Cardiac muscle cell (in vitro differentiated cells and primary cell): ENCODE data around the gene CMIP. TPM values are rescaled to one million over a fixed set of nuclear protein-coding genes. Genes with fewer than 3 reads are reported as not detected.

Experiments
- DNase-seq, 2 donors: peaks; one replicate each; pipeline versions ENCODE4 v3.0.0 to v3.0.0-alpha.2; 2010 to 2017; ENCODE audit warnings: low read depth in 1 of 2, low spot score in 1 of 2
- H3K27ac ChIP-seq: fragments of 200-600 bp; sonication (generic); 2 replicates; pipeline ENCODE4 v1.5.1; 2016
- H3K27me3 ChIP-seq: fragments of 200-600 bp; sonication (generic); 2 replicates; pipeline ENCODE4 v1.6.0; 2016; ENCODE audit warnings: control low read depth
- H3K36me3 ChIP-seq: fragments of 200-600 bp; sonication (generic); 2 replicates; pipeline ENCODE4 v1.5.1; 2016; ENCODE audit warnings: control low read depth
- H3K4me1 ChIP-seq: fragments of 200-600 bp; sonication (generic); 2 replicates; pipeline ENCODE4 v1.8.1; 2017; ENCODE audit warnings: low read depth, mild to moderate bottlenecking, mixed run types
- H3K4me3 ChIP-seq: fragments of 200-600 bp; sonication (generic); 2 replicates; pipeline ENCODE4 v1.5.1; 2016; ENCODE audit warnings: mild to moderate bottlenecking
- H3K9me3 ChIP-seq: fragments of 200-600 bp; sonication (generic); 2 replicates; pipeline ENCODE4 v1.5.1; 2017; ENCODE audit warnings: low read depth, mild to moderate bottlenecking, control low read depth
- polyA plus RNA-seq: library from polyadenylated mRNA; unstranded; fragments of >200 nt; fragmentation: Nextera tagmentation; extraction: Ambion mirVana; gene quantifications from 2 replicates; pipeline ENCODE4 v1.2.1, GENCODE V29; 2016
- total RNA-seq: library from RNA; depleted of rRNA; stranded (reverse); fragments of >200 nt; gene quantifications from 2 replicates; pipeline ENCODE4 v1.2.3, GENCODE V29; 2016
- TF ChIP-seq, protein P1 (sequence below): IDR thresholded peaks from 2 replicates; pipeline ENCODE4 v1.5.1; 2012; ENCODE audit warnings: low read depth, mild to moderate bottlenecking, low read length

The CMIP gene
- total and polyA plus RNA-seq, 2 experiments from 2014 or later, result 1.8 to 22.2 TPM

GRCh38 chr16:81546781-81547180 lies 102.2 kb downstream of the CMIP start:
- H3K9me3 ChIP-seq, result no peaks in the 10 kb centered on the region
- TF ChIP-seq, protein P1, sequence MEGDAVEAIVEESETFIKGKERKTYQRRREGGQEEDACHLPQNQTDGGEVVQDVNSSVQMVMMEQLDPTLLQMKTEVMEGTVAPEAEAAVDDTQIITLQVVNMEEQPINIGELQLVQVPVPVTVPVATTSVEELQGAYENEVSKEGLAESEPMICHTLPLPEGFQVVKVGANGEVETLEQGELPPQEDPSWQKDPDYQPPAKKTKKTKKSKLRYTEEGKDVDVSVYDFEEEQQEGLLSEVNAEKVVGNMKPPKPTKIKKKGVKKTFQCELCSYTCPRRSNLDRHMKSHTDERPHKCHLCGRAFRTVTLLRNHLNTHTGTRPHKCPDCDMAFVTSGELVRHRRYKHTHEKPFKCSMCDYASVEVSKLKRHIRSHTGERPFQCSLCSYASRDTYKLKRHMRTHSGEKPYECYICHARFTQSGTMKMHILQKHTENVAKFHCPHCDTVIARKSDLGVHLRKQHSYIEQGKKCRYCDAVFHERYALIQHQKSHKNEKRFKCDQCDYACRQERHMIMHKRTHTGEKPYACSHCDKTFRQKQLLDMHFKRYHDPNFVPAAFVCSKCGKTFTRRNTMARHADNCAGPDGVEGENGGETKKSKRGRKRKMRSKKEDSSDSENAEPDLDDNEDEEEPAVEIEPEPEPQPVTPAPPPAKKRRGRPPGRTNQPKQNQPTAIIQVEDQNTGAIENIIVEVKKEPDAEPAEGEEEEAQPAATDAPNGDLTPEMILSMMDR, result no peak
- no peak overlapping the region for H3K4me3 ChIP-seq
- no peak overlapping the region for H3K27ac ChIP-seq
- H3K4me1 ChIP-seq, result no peaks in the 10 kb centered on the region
- H3K27me3 ChIP-seq, result no peaks in the 10 kb centered on the region
- H3K36me3 ChIP-seq, result no peaks in the 10 kb centered on the region
- no peak for DNase-seq

- Histone ChIP-seq H3K4me3 (no peak overlapping the region), H3K9me3 (no peaks in the 10 kb centered on the region), H3K4me1 (no peaks in the 10 kb centered on the region), H3K36me3 (no peaks in the 10 kb centered on the region), H3K27me3 (no peaks in the 10 kb centered on the region), H3K27ac (no peak overlapping the region)
- TF ChIP-seq, protein P1, result no peak
- DNase-seq, result no peak
Measured at GRCh38 chr16:81547194-81547938, 102.8 kb downstream of the CMIP start.

DNA sequence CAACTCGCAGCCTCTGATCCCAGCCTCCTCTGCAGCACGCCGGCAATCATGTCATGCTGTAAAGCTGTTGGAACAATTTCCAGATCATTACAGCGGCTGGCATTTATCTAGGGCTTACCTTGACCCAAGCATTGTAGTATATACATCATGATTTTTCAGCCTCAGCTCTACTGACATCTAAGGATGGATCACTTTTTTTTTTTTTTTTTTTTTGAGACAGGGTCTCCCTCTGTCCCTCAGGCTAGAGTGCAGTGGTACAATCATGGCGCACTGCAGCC lies 103.3 kb downstream of the CMIP start:
- no peaks in the 10 kb centered on the region for H3K9me3 ChIP-seq
- no peaks in the 10 kb centered on the region for H3K27me3 ChIP-seq
- H3K36me3 ChIP-seq, result no peaks in the 10 kb centered on the region
- no peak for DNase-seq
- H3K4me1 ChIP-seq, result no peaks in the 10 kb centered on the region
- no peak overlapping the region for H3K27ac ChIP-seq
- H3K4me3 ChIP-seq, result no peak overlapping the region
- TF ChIP-seq, protein P1, result no peak

DNA sequence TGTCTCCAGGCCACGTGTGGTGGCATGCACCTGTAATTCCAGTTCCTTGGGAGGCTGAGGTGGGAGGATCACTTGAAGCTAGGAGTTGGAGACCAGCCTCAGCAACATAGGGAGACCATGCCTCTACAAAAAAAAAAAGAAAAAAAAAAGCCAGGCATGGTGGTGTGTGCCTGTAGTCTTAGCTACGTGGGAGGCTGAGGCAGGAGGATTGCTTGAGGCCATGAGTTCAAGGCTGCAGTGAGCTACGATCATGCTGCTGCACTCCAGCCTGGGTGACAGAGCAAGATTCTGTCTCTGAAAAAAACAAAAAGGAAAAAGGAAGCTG lies 103.9 kb downstream of the CMIP start:
- Histone ChIP-seq H3K36me3 (no peaks in the 10 kb centered on the region), H3K27ac (no peak overlapping the region), H3K4me3 (no peak overlapping the region), H3K9me3 (no peaks in the 10 kb centered on the region), H3K27me3 (no peaks in the 10 kb centered on the region), H3K4me1 (no peaks in the 10 kb centered on the region)
- DNase-seq, result no peak
- TF ChIP-seq, protein P1, result no peak

DNA sequence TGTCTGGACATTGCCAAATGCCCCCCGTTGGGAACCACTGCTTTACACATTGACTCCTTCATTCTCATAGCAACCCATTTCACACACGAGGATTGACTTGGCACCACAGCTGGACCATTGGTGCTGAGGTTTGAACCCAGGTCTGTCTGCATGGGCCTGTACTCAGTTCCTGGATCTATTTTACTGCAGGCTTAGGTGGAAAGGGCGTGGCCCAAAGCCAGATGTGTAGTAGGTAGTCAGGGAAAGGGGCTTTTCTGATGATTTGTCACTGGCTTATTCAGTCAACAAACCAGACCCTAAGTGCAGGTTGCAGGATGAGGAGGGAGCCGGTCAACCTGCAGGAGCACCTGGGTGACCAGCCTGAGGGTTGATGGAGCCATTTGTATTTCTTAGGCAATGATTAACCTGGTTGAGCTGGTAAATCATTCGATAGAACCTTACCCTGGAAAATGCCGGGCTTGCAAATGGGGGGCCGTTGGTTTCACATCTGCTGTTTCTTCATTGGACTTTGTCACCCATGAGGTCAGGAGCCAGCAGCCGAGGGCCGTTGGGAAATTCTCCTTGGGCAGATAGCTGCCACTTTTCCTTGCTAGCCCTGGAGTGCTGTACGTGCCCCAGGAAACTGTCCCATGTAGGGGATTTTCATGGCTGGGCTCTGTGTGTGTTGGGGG lies 104.4 kb downstream of the CMIP start:
- H3K9me3 ChIP-seq, result no peaks in the 10 kb centered on the region
- H3K4me3 ChIP-seq, result no peak overlapping the region
- no peaks in the 10 kb centered on the region for H3K36me3 ChIP-seq
- no peaks in the 10 kb centered on the region for H3K27me3 ChIP-seq
- H3K4me1 ChIP-seq, result no peaks in the 10 kb centered on the region
- no peak overlapping the region for H3K27ac ChIP-seq
- no peak for DNase-seq
- TF ChIP-seq, protein P1, result no peak
